NCI-H1092 (cell line): ENCODE measurements around the gene CAMK1D.
"Not testable (repeated sequence)": the region's sequence is repeated elsewhere in the genome, so short reads cannot be mapped to it uniquely, and the experiment has no call there.

Source experiments
- DNase-seq: peaks from one replicate; lab custom pipeline; 2025; lab: John Stamatoyannopoulos, UW

Gene CAMK1D

DNA sequence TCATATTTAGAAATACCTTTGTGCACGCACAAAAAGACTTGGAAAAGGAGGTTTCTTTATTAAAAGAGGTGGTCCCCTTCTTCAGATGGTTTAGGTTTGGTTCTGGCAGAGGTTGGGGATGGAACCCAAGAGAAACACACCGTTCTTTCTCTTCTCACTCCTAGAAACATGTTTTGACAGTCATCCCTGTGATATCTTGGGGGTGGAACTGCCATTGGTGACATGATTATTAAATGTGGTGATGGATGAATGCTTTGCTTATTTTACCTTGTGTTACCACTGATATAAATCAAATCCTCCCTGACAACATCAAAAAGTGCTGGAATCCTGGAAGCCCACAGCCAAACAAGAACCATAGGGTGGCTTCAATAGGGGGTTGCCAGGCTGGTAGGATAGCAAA is 505.6 kb downstream of the CAMK1D start:
- DNase-seq, result no peak

- DNase-seq, result no peak
These were observed 513.1 kb downstream of the CAMK1D start for GRCh38 chr10:12862459-12862858.

DNA sequence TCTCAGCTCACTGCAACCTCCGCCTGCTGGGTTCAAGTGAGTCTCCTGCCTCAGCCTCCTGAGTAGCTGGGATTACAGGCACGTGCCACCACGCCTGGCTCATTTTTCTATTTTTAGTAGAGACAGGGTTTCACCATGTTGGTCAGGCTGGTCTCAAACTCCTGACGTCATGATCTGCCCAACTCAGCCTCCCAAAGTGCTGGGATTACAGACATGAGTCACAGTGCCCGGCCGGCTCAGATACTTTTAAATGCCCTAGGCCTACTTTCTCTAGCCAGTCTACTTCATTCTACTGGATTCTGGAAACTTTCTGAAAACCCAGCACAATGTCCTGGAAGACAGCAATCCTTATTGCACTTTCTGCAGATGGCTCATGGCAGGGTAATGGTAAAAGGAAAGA is 516.2 kb downstream of the CAMK1D start:
- not testable (repeated sequence) for DNase-seq

DNA sequence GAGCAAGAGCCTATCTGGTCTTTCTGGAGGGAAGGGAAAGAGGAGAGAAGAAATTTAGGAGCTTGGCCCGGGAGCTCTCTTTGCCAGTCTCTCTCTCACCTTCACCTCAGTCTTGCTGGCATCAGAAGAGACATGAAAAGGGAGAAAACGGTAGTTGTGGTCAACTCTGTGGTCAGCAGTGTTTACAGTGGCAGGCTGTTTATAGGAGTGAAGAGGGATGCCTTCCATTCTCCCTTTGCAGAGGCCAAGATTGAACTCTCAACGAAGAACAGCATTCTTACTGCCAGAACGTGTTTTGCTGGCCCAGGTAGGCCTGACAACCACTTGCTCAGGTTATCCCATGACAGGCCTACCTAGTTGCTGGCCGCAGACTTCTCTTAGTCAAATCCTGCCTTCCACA is 518.9 kb downstream of the CAMK1D start:
- DNase-seq, result no peak

DNA sequence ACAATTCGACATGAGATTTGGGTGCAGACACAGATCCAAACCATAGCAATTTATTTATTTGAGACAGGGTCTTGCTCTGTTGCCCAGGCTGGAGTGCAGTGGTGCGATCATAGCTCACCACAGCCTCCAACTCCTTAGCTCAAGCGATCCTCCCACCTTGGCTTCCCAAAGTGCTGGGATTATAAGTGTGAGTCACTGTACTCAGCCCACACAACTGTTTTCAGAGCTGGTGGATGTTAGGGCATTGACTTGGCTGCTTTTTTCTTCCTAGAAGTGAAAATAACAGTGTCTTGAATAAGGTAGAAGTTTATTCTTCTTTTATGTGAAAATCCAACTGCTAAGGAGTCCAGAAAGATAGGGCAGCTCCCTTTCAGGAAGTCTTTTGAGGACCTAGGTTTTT is 520.1 kb downstream of the CAMK1D start:
- DNase-seq, result no peak

DNA sequence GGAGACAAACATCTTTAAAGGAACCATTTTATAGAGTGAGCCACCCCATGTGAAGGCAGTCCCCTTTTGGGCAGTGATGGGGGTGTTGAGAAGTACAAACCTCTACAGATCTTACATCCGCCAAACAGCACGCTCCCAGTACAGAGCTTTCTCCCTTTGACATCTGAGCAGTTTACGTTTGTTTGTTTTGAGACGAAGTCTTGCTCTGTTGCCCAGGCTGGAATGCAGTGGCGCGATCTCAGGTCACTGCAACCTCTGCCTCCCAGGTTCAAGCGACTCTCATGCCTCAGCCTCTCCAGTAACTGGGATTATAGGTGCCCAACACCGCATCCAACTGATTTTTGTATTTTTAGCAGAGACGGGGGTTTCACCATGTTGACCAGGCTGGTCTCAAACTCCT is 523.2 kb downstream of the CAMK1D start:
- no peak for DNase-seq

GRCh38 chr10:12873172-12873571 is 523.8 kb downstream of the CAMK1D start:
- no peak for DNase-seq

DNA sequence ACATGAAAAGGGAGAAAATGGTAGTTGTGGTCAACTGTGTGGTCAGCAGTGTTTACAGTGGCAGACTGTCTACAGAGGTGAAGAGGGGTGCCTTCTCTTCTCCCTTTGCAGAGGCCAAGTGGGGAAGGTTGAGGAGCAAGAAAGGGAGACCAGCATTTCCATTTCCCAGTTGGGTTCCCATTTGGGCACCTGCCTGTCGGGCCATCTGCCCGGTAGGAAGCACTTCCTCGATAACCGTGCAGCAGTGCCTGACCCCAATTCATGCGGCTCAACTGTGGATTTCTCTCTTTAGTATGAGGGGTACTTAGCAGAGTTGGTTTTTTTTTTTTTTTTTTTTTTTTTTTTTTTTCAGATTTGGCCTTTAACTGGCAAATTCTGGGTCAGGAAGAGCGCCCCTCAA is 525.2 kb downstream of the CAMK1D start:
- DNase-seq, result no peak

GRCh38 chr10:12875100-12875499 is 525.8 kb downstream of the CAMK1D start:
- DNase-seq, result peak; percentile 22

DNA sequence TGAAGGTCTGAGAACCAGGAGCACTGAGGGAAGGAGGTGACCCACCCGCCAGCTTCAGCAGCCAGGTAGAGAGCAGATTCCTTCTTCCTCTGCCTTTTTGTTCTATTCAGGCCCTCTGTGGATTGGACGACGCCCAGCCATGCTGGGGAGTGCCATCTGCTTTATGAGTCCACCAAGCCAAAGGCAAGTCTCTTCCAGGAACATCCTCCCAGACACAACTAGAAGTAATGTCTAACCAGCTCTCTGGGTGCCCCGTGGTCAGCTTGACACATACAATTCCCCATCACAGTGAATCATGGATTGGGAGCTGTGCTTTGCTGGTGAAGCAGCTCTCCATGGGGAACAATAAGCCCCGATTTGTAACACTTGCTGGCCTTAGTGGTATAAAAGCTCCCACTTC is 526.9 kb downstream of the CAMK1D start:
- no peak for DNase-seq

- no peak for DNase-seq
These were observed 527.8 kb downstream of the CAMK1D start for GRCh38 chr10:12877150-12877549.

- no peak for DNase-seq
These were observed 531.1 kb downstream of the CAMK1D start for GRCh38 chr10:12880423-12880822.

DNA sequence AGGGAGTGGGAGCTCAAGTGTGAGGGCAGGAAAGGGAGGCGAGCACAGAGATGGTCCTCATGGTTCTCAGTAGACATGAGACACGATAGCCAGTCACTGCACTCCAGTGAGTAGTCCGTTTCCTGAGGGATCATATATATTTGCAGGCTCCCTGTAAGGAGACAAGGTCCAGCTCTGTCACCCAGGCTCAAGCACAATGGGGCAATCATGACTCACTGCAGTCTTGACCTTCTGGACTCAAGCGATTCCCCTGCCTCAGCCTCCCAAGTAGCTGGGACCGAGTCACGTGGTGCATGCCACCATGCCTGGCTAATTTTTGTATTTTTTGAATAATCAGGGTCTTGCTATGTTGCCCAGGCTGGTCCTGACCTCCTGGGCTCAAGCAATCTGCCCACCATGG is 535.5 kb downstream of the CAMK1D start:
- no peak for DNase-seq
